HG02678 (cell line): ENCODE results near the gene NEUROD6.

Source experiments
- ATAC-seq: cut with Tn5 transposase; IDR thresholded peaks from one replicate; pipeline ENCODE4 v1.9.1; 2021; ENCODE audit warnings: mild to moderate bottlenecking, moderate library complexity; ENCODE audit not compliant: unreplicated experiment

Gene NEUROD6

GRCh38 chr7:31335161-31335856 lies 5.2 kb downstream of the NEUROD6 start:
- no peak for ATAC-seq

GRCh38 chr7:31333291-31333690 lies 7.2 kb downstream of the NEUROD6 start:
- ATAC-seq, result no peak

GRCh38 chr7:31327071-31327470 lies 13.5 kb downstream of the NEUROD6 start:
- no peak for ATAC-seq

GRCh38 chr7:31326416-31326815 lies 14.1 kb downstream of the NEUROD6 start:
- ATAC-seq, result no peak

- ATAC-seq, result no peak
Measured at GRCh38 chr7:31323101-31323500, 17.4 kb downstream of the NEUROD6 start.

GRCh38 chr7:31320675-31321074 lies 19.9 kb downstream of the NEUROD6 start:
- no peak for ATAC-seq

- ATAC-seq, result no peak
Measured at GRCh38 chr7:31318313-31318712, 22.2 kb downstream of the NEUROD6 start.

GRCh38 chr7:31316876-31317275 lies 23.6 kb downstream of the NEUROD6 start:
- ATAC-seq, result no peak

GRCh38 chr7:31315758-31316157 lies 24.8 kb downstream of the NEUROD6 start:
- ATAC-seq, result no peak

- no peak for ATAC-seq
Measured at GRCh38 chr7:31314781-31315180, 25.7 kb downstream of the NEUROD6 start.

- ATAC-seq, result no peak
Measured at GRCh38 chr7:31312889-31313288, 27.6 kb downstream of the NEUROD6 start.

- ATAC-seq, result no peak
Measured at GRCh38 chr7:31311552-31311951, 29.0 kb downstream of the NEUROD6 start.

- ATAC-seq, result no peak
Measured at GRCh38 chr7:31310321-31310935, 30.1 kb downstream of the NEUROD6 start.

- ATAC-seq, result no peak
Measured at GRCh38 chr7:31309407-31309806, 31.1 kb downstream of the NEUROD6 start.

GRCh38 chr7:31308652-31309051 lies 31.9 kb downstream of the NEUROD6 start:
- ATAC-seq, result no peak

- ATAC-seq, result no peak
Measured at GRCh38 chr7:31307972-31308371, 32.6 kb downstream of the NEUROD6 start.

GRCh38 chr7:31305260-31305659 lies 35.3 kb downstream of the NEUROD6 start:
- no peak for ATAC-seq

- no peak for ATAC-seq
Measured at GRCh38 chr7:31304446-31304845, 36.1 kb downstream of the NEUROD6 start.

GRCh38 chr7:31302356-31302755 lies 38.2 kb downstream of the NEUROD6 start:
- ATAC-seq, result no peak

GRCh38 chr7:31299336-31299735 lies 41.2 kb downstream of the NEUROD6 start:
- ATAC-seq, result no peak

GRCh38 chr7:31290601-31291000 lies 49.9 kb downstream of the NEUROD6 start:
- no peak for ATAC-seq
